GM21423 (cell line): Measurements from ENCODE around the gene IQCH.
"Not testable (repeated sequence)": the region's sequence is repeated elsewhere in the genome, so short reads cannot be mapped to it uniquely, and the experiment has no call there.

Experiments used
- ATAC-seq: cut with Tn5 transposase; IDR thresholded peaks from one replicate; pipeline ENCODE4 v1.9.1; 2021; ENCODE audit warnings: mild to moderate bottlenecking, moderate library complexity; ENCODE audit not compliant: unreplicated experiment

IQCH gene

DNA sequence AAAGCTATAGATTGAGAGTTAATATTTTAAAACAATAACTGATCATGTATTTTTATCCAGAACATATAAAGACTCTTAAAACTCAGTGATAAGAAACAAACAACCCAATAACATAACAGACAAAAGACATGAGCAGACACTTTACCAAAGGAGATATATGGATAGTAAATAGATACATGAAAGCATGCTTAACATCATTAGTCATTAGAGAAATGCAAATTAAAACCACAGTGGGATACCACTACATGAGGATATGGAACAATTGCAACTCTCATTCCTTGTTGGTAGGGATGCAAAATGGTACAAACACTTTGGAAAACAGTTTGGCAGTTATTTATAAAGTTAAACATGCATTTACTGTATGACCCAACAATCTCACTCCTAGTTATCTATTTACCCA lies 95.0 kb downstream of the IQCH start:
- ATAC-seq = no peak

DNA sequence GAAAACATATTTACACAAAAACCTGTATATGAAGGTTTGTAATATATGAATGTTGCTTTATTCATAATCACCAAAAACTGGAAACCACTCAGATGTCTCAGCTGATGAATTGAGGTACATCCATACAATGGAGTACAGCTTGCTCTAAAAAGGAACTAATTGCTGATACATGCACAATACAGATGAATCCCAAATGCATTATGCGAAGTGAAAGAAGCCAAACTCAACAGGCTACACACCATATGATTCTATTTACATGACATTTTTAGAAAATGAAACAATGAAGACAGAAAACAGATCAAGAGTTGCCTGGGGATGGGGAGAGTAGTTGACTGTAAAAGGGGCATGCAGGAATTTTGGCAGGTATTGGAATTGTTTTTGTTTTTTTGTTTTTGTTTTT lies 95.5 kb downstream of the IQCH start:
- ATAC-seq = no peak

DNA sequence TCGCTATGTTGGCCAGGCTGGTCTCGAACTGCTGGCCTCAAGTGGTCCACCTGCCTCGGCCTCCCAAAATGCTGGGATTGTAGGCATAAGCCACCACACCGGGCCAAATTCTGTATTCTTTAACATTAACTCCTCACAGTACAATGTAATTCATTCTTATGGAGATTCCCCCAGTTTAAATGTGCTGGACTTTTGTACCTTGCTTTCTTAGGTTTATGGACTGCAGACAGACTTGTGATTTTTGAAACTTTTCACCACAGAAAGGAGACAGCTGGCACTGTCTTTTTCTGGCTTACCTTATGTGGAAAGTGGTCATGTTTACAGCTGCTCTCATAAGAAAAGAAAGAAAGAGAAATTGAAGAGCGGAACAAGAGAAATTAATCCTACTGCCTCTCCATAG lies 103.8 kb downstream of the IQCH start:
- no peak for ATAC-seq

DNA sequence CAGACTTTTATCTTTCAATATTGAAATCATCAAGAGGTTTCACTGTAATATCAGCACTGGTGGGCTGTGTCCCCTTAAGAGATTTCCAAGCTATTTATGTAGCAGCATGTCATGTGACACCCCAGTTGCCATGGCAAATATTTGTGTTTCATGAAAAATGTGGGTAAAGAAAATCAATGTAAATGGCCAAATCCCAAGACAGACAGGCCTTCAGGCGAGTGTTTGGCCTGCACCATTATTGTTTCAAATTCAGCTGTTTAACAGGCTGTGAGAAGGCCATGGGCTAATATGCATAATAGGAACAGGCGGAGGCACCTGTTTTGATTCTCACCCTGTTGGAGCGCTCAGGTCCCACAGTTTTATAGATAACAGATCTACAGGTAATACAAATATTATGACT lies 104.2 kb downstream of the IQCH start:
- no peak for ATAC-seq

DNA sequence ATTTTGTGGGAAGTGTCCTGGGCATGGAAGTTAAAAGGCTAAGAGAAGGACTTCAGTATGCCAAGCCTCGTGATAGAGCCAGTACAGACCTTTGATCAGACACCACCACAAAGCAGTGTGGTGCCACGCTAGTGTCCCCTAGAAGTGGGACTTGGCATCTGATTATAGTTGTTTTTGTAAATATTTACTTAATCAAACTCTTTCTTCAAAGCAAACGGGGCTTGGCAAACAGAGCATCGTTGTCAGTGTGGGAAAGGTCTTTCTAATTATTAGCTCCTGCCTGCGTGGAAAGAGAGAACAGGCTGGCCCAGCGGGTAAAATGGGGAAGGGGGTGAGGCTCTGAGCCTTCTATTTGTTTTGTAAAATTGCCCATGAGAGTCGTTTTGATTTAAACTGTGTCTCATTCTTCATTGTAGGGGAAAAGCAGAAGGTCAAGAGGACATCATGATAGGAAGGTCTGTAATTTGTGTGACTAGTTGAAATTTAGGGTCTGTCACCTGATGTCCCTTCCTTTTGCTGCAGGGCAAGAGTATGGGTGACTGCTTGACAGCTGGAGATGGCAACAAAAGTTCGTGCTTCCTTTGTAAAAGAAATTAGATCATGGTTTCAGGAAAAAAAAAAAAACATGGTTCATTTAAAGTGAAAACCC lies 105.0 kb downstream of the IQCH start:
- no peak for ATAC-seq

DNA sequence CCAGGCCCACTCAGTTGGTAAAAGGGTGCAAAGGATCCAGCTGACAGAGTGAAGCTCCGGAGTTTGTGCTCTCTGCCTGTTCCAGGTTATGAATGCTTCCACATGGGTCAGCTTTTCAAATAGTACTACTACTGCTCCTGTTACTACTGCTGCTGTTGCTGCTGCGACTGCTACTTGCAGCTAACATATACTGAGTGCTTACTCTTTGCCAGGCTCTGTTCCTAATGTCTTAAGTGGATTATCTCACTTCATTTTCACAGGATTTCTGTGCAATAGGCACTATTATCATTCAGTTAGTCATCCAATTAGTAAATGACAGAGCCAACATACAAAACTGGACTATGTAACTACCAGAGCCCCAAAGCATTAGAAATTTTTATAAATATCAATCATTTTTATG lies 106.5 kb downstream of the IQCH start:
- no peak for ATAC-seq

DNA sequence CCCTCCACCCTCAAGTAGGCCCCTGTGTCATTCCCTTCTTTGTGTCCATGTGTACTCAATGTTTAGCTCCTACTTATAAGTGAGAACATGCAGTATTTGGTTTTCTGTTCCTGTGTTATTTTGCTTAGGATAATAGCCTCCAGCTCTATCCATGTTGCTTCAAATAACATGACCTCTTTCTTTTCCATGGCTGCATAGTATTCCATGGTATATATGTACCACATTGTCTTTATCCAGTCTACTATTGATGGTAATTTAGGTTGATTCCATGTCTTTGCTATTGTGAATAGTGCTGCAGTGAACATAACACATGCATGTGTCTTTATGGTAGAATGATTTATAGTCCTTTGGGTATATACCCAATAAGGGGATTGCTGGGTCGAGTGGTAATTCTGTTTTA lies 109.1 kb downstream of the IQCH start:
- not testable (repeated sequence) for ATAC-seq

DNA sequence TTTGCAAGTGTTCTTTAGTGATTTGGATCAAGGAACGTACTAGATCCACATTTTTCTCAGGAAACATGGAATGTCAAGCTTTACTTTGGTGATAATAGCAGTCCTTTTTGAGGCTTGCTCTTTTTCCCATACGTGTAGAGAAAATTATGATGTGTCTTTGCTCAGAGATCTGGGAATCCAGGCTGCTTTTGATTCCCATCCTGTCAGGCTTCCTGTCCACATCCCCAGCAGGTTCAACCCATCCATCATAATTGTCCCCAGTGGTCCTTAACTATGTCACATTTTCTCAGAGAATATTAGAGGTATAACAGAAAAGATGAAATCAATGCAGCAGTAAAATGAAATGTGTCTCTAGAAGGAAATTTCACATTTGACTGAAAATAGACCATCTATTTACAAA lies 111.4 kb downstream of the IQCH start:
- no peak for ATAC-seq

DNA sequence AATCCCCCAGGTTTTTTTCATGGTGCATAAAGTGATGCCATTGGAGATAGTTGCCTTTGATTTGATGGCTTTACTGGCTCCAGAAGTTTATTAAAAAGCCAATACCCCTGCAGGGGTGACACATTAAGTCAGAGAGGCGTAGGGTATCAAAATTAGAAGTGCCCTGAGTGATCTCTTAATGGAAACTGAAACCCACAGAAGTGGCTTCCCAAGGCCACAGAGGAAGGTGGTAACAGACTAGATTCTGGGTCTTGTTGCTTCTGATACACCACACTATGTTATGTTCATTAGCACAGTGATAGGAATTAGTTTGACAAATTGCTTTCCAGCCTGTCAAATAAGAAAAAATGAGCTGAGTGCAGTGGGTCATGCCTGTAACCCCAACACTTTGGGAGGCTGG lies 112.3 kb downstream of the IQCH start:
- ATAC-seq = no peak

DNA sequence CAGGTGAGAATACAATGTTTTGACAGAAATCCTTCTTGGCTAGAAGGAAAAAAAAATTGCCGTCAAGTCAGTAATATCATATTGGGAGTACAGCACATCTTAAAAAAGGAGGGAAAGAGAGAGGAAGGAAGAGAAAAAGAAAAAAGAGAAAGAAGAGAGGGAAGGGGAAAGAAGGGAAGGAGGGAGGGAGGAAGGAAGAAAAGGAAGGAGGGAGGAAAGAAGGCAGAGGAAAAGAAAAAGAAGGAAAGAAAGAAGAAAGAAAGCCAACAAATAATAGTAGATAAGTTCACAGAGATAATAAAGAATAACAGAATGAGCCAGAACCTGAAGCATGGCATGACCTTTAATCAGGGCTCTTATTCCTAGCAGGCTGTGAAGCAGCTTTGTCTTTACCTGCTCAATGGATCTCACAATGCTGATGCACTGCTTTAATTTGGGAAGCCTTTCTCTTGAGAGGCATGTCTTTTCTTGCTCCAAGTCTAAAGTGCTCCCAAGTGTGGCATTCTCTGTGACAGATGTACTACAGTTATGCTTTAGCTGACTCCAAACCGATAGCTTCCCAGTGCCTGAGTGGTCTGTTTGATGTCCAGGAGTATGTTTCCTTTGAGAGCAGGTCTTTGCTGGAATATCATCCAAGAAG lies 114.9 kb downstream of the IQCH start:
- no peak for ATAC-seq

DNA sequence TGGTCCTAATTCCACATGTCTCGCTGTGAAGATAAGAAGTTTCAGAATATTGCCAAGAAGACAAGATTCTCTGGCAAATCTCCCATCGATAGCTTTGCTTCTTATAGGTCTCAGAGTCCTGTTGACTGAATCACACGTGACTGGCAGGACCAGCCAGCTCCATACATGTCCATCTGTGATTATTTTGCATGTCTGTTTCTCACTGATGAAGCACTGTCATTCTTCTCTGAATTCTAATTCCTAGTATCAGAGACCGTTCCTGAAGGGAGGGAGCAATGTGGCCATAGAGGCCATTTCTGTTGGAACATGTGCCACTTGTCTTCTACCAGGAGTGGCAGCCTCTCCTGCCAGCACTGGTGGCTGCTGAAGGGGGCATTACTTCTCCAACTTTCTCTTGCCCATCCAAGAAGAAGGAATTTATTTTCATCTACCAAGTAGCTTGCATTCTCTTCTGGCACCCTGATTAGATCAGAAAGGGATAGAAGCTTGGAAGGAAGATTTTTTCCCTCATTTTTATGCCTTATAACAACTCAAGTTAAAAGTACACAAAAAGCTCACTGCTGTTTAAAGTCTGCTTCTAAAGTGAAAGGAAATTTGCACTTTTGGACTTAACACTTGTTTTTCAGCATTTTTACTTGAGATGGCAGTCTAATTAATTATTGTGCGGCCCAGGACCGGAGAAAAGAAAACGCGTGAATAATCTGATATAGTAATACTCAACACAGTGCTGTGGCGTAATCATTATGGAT lies 115.8 kb downstream of the IQCH start:
- ATAC-seq = no peak

DNA sequence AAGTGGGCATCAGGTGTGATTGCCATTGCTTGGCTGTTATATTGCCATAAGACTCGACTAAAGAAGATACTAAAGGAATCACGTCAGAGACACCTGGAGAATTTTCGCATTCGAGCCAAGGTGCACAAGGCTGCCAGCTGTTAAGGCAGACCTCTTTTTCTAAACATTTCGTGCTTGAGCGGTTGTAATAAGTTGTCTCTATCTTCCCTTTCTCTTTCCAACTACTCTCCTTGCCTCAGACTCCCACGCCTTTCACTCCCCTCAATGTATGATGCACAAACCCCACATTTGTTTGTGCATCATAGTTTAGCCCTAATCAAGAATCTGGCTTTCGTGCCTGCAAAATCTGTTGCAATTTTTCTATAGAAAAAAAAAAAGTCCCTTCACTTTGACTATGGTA lies 118.0 kb downstream of the IQCH start:
- no peak for ATAC-seq

DNA sequence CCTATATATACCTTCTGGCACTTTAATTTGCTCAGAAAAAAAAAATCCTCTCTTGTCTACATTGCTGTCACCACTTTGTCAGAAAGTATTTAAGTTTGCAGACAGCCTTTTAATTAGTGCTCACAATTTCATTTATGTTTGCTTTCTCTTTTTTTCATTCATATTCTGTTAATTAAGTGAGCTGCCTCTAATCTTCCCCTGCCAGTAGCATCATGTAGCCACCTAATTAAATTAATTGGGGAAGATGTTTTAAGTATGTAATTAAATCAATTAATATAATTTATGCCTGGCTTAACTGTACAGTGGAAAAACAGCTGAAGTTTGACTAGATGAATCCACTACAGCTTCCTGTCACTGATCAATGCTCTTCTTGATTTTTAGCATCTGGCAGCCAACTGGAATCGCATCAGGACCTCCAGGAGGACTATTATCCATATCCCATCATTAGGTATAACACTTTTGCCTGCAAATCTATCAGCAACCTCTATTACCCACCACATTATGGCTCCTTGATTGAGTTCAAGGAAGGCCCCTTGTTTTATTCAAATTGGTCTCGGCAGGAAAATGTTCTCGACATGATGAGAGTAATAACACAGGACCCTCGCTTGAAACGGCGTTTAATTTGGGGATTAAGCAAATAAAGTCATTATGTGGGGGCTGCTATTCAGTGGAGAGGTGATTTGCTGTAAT lies 118.5 kb downstream of the IQCH start:
- ATAC-seq = no peak

DNA sequence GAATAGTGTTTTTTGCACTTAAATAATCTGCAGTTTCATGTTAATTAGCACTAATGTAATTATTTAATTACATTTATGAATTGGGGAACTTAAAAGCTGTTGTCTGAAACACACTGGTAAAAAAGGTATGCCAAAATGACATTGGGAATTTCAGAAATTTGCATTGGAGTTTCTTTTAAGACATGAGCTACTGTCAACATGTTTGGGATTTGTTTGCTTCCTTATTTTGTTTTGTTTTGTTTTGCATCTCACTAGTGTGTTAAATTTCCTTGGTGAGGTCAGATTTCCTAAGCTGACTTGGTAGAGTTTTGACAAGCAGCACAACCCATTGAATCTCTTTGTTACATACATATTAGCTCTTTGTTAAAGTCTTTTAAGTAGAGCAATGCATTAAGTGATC lies 119.4 kb downstream of the IQCH start:
- no peak for ATAC-seq

DNA sequence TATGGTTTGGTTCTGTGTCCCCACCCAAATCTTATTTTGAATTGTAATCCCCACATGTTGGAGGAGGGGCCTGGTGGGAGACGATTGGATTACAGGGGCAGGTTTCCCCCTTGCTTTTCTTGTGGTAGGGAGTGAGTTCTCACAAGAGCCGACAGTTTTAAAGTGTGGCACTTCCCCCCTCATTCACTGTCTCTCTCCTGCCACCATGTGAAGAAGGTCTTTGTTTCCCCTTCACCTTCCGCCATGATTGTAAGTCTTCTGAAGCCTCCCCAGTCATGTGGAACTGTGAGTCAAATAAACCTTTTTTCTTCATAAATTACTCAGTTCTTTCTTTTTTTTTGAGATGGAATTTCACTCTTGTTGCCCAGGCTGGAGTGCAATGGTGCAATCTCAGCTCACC lies 124.9 kb downstream of the IQCH start:
- ATAC-seq = no peak

DNA sequence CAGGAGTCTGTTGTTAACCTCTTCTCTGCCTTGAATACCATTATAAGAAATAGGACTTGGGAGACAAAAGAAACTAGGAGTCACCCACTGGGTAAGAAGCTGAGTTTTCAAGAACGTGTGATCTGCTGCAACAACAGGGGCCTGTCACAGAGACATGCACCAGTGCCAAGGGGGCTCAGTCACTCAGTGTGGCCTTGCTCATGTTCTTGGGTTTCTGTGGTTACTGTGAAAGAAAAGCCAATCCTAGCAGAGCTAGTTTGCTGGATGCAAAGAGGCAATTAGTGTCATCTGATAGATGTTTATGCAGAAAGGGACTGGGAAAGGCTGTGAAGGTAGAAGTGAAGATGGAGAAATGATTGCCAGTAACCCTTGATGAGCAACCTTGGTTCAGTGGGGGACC lies 126.3 kb downstream of the IQCH start:
- no peak for ATAC-seq

DNA sequence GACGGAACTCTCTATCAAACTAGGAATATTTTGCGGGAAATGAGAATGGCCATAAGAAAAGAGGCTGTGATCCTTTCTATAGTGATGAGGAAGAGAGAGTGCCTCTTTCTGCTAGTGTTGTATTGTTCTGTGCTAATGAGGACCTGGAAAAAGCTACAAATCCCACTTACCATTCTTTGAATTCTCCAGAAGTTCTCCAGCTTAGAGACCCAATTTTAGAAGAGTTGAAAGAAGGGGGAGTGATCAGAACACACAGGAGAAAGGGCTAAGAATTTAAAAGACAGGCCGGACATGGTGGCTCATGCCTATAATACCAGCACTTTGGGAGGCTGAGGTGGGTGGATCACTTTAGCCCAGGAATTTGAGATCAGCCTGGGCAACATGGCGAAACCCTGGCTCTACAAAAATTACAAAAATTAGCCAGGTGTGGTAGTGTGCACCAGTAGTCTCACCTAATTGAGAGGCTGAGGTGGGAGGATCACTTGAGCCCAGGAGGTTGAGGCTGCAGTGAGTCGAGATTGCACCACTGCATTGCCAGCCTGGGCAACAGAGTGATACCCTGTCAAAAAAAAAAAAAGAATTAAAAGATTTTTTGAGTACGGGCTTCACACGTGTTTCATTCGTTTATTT lies 126.9 kb downstream of the IQCH start:
- no peak for ATAC-seq

DNA sequence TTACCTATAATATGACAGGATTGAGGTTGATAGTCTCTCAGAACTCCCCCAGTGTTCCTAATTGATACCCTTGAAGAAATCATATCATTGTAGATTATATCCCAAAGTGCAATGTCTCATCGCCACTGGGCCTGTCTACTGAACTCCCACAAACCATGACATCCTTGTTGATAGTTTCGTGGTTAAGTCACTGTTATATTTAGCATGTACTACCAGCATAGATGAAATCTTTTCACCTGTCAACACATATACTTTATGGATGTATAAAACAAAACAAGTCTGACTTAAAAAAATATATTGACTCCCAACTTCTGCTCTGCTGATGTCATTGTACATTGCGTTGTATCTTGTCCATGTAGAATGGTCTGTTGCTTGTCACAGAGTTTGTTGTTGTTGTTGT lies 128.1 kb downstream of the IQCH start:
- ATAC-seq = no peak

DNA sequence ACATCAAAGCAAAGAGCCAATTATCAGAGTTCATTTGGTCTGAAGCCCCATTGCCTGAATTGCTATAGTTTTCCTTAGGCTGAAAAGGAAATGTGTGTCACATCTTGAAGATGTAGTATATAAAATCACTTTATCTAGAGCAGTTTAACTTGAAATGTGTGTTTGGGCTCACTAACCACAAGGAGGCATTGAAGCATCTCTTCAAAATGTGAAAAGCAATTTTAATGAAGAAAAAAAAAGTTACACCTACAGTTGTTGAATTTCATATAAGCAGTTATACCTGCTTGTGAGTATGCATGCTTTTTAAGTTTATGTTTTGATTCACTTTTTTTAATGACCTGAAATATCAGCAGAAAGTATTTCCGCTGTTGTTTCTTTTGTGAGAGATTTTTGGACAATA lies 129.3 kb downstream of the IQCH start:
- ATAC-seq = no peak

DNA sequence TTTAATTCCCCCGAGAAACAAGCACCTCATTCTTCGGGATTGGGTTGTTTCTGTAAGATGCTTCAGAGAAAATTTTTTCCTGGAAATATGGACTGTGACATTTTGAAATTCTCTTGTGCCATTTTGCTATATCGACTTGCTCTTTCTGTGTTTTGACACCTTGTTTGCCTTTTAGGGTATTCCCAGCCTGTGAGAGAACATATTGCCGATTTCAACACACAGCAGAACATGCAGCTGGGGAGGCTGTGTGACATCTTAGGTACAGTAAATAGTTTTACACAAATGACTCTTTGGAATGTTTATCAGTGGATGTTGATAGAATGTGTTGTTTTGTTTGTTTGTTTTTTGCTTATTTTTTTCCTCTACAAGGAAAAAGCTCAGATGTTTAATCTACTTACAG lies 130.2 kb downstream of the IQCH start:
- ATAC-seq = no peak

DNA sequence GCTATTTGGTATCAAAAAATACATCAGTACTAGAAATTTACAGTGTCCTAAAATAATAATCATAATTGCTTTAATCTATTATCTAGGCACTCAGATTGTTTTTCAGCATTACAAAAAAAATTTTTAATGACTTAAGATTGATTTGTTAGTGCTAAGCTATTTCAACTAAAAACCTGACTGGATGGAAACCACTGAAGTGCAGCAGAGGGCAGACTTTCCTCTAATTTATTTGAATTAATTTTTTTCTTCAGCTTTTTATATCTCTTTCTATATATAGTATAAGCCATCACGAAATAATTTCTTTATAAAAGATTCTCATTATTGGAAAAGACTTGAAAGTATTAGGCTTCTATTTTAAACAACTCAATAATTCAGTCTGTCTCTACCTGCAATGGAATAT lies 131.4 kb downstream of the IQCH start:
- ATAC-seq = no peak
